GM10248 (cell line): ENCODE results near the gene SAPCD1.

Experiments used
- CTCF ChIA-PET: fragments of 300-600 bp; sonication (Branson Sonifier 250); formaldehyde crosslinking; extraction: SDS; loops from one replicate; lab custom pipeline; 2021; ENCODE audit warnings: antibody characterized with exemption; lab: Yijun Ruan, JAX
- POLR2A ChIA-PET: fragments of 350-650 bp; sonication (Branson Sonifier 250); formaldehyde crosslinking; extraction: SDS; loops from one replicate; lab custom pipeline; 2020; ENCODE audit warnings: antibody characterized with exemption; lab: Yijun Ruan, JAX
- DNase-seq: peaks from one replicate; pipeline ENCODE4 v3.0.0; 2012; ENCODE audit errors: extremely low spot score
- TF ChIP-seq, protein P1 (sequence below): IDR thresholded peaks from 2 replicates; pipeline ENCODE4 v1.5.1; 2012; ENCODE audit warnings: mild to moderate bottlenecking, low read depth; ENCODE audit errors: extremely low read depth, missing control alignments, control extremely low read depth

SAPCD1 gene

DNA sequence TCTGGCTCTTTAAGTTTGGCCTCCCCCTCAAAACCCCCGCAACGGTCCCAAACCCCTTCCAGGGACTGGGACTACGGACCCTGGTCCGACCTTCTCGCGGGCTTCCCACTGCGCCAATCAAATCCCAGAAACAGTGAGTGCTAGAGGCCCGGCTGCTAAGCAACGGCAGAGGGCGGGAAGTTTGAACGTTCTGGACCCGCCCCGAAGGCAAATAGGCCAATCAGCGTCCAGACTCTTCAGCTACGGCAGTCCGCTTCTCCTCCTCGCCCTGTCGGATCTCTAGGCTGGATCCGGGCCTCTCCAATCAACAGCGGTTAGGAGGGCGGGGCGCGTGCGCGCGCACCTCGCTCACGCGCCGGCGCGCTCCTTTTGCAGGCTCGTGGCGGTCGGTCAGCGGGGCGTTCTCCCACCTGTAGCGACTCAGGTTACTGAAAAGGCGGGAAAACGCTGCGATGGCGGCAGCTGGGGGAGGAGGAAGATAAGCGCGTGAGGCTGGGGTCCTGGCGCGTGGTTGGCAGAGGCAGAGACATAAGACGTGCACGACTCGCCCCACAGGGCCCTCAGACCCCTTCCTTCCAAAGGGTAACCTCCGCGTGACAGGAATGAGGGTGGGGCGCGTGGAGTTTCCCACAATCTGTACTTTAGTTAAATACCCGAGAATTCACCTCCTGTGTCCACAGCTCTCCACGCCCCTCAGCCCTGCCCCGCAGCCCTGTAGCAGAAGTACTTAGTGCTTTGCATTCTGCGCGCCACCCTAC lies 22.6 kb upstream of the SAPCD1 start, which contains the start of gene MSH5:
TSS of gene MSH5 (plus strand) at position 367 of the 758 bp plus-strand sequence. CDS start 462 bp downstream, outside the sequence.
- POLR2A ChIA-PET: interaction anchor here (0.6 to 1.4 kb wide), 7 partner anchors 9 to 123 kb away, joined by 3 to 9 read pairs (median 4); partner anchors contain the start of genes HSPA1B and NEU1
- CTCF ChIA-PET: interaction anchor here (0.8 to 11.4 kb wide), 11 partner anchors 12 to 142 kb away, joined by 3 to 73 read pairs (median 6); partner anchors contain the start of genes C6orf47, DDAH2, LSM2 and VARS1
- DNase-seq: peak; percentile 97
- TF ChIP-seq, protein P1, sequence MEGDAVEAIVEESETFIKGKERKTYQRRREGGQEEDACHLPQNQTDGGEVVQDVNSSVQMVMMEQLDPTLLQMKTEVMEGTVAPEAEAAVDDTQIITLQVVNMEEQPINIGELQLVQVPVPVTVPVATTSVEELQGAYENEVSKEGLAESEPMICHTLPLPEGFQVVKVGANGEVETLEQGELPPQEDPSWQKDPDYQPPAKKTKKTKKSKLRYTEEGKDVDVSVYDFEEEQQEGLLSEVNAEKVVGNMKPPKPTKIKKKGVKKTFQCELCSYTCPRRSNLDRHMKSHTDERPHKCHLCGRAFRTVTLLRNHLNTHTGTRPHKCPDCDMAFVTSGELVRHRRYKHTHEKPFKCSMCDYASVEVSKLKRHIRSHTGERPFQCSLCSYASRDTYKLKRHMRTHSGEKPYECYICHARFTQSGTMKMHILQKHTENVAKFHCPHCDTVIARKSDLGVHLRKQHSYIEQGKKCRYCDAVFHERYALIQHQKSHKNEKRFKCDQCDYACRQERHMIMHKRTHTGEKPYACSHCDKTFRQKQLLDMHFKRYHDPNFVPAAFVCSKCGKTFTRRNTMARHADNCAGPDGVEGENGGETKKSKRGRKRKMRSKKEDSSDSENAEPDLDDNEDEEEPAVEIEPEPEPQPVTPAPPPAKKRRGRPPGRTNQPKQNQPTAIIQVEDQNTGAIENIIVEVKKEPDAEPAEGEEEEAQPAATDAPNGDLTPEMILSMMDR: no peak

DNA sequence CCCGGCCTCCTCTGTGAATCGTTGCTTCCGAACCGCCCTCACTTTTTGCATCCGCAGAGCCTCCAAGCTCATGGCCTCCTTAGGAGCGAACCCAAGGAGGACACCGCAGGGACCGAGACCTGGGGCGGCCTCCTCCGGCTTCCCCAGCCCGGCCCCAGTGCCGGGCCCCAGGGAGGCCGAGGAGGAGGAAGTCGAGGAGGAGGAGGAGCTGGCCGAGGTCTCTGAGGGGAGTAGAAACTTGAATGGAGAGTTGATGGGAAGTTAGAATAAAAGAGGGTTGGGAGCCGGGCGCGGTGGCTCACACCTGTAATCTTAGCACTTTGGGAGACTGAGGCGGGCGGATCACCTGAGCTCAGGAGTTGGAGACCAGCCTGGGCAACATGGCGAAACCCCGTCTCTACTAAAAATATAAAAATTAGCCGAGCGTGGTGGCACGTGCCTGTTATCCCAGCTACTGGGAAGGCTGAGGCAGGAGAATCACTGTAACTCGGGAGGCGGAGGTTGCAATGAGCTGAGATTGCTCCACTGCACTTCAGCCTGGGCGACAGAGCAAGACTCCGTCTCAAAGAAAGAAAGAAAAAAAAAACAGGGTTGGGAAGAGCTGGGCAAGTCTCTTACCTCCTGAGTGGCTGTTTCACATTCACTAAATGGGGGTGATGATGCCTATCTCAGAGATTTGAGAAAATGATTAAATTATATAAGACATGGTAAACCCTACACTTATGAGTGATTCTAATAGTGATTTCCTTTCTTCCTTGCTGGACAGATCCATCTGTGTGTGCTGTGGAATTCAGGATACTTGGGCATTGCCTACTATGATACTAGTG lies 21.8 kb upstream of the SAPCD1 start:
- ChIA-PET CTCF (interaction anchor here (0.8 to 11.4 kb wide), 10 partner anchors 11 to 79 kb away, joined by 3 to 73 read pairs (median 4); partner anchors contain the start of genes C6orf47 and DDAH2), POLR2A (interaction anchor here (0.7 to 1.4 kb wide), 4 partner anchors 11 to 92 kb away, joined by 3 to 9 read pairs (median 4); partner anchors contain the start of gene HSPA1B)
- TF ChIP-seq, protein P1: no peak
- DNase-seq: no peak

DNA sequence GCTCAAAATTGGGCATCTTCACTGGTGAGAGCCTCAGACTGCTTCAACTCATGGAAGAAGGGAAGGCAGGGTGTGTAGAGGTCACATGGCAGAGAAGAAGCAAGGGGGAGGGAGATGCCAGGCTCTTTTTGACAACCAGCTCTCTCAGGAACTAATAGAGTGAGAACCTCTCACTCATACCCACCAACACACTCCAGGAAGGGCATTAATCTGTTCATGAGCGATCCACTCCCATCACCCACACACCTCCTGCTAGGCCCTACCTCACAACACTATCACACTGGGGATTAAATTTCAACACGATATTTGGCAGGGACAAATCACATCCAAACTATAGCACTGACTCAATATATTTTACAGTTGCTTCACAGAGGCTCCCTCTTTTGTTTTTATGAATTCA lies 20.6 kb upstream of the SAPCD1 start:
- TF ChIP-seq, protein P1: no peak
- ChIA-PET CTCF (interaction anchor here (1.0 to 11.4 kb wide), 5 partner anchors 11 to 190 kb away, joined by 3 to 73 read pairs (median 3); partner anchors contain the start of gene DDAH2), POLR2A (no interaction called here)
- DNase-seq: no peak

DNA sequence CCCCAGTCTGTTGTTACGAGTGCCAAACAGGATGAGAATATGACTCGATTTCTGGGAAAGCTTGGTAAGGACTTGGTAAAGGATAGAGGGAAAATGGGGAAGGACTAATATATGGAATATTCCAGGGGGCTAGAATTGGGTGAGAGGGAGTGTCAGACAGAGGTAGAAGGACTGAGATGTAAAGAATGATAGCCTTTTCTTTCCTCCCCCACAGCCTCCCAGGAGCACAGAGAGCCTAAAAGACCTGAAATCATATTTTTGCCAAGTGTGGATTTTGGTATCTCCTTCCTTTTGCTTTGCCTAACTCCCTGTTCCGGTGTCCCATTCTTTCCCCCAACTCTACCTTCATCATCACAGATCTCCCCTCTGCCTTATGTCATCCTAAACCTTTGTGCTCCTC lies 19.6 kb upstream of the SAPCD1 start:
- no peak for DNase-seq

DNA sequence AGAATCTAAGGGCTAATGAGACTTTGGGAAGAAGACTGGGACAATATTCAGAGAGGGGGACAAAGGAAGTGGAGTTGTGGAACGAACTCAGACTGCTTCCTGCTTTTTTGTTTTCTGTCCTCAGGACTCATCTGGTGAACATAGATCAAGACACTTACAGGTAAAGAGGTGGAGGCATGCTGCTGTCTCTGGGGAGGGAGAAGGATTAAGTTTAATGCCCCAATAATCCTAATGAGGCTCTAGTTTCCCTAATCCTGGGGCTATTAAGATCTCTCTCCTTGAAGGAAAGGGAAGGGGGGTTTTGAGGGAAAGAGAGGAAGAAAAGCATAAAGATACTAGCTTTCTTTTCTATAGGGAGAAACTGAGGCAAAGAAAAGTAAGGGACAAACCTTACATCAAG lies 18.0 kb upstream of the SAPCD1 start:
- TF ChIP-seq, protein P1: no peak
- ChIA-PET POLR2A (no interaction called here), CTCF (no interaction called here)
- DNase-seq: no peak

More for the DNA sequence above, 19.6 kb upstream of the SAPCD1 start:
- POLR2A ChIA-PET: no interaction called here
- TF ChIP-seq, protein P1: no peak
- CTCF ChIA-PET: interaction anchor here (1.1 to 11.4 kb wide), 2 partner anchors 10 to 28 kb away, joined by 3 to 73 read pairs; no protein-coding TSS in a partner anchor
